ENCODE measurements around the gene ANGPTL5. TPM values are rescaled to one million over a fixed set of nuclear protein-coding genes. Genes with fewer than 3 reads are reported as not detected.

The ANGPTL5 gene
- polyA plus RNA-seq, 1 donor (not counting 4 experiments of a cell fraction or from before 2014, with no cell fraction given) = 0.03 TPM

- no peak overlapping the region for H3K4me3 ChIP-seq (ENCODE audit: control insufficient read depth in 2 of 3, extremely low read depth in 1 of 3, insufficient read depth in 2 of 3, low read depth in 1 of 3, low read length in 3 of 3)
- no peak overlapping the region for H2AFZ ChIP-seq (ENCODE audit: control insufficient read depth, low read length)
- H3K9ac ChIP-seq (ENCODE audit: control insufficient read depth, extremely low read depth, insufficient read depth, low read length) = no peak overlapping the region
- H3K27ac ChIP-seq (ENCODE audit: control insufficient read depth, insufficient read depth, low read length) = no peak overlapping the region
- H3K4me1 ChIP-seq (ENCODE audit: control insufficient read depth, extremely low read depth, insufficient read depth, low read length) = peaks cover 8% of the 10 kb centered on the region
- H3K9me1 ChIP-seq (ENCODE audit: control insufficient read depth, extremely low read depth, insufficient read depth, low read length) = no peaks in the 10 kb centered on the region
- H3K9me3 ChIP-seq (ENCODE audit: control insufficient read depth, low read depth, low read length) = no peaks in the 10 kb centered on the region
- H4K20me1 ChIP-seq (ENCODE audit: control insufficient read depth, extremely low read depth, insufficient read depth, low read length) = no peaks in the 10 kb centered on the region
- TF ChIP-seq CTCF (optimal IDR thresholded peaks at IDR 0.05 in 1 of 3, IDR thresholded peaks at IDR 0.05 in 1 of 3, conservative IDR thresholded peaks at IDR 0.05 in 1 of 3; ENCODE audit: extremely low read depth in 1 of 3, insufficient read depth in 2 of 3, low read length in 3 of 3) (no peak), EZH2 (IDR thresholded peaks at IDR 0.05; ENCODE audit: low read length) (no peak)
- H3K4me2 ChIP-seq (ENCODE audit: control insufficient read depth, extremely low read depth, insufficient read depth, low read depth, low read length) = no peak overlapping the region
- DNase-seq (ENCODE audit: low read depth, low spot score) (no peak), FAIRE-seq (no peak)
- dilution Hi-C loops (cut with MboI; ENCODE audit: extremely low pct_ligation_motif_present, low sequenced_read_pairs) = no loop called here
- H3K27me3 ChIP-seq (ENCODE audit: control insufficient read depth, extremely low read depth, insufficient read depth, low read length) = no peaks in the 10 kb centered on the region
- no peaks in the 10 kb centered on the region for H3K79me2 ChIP-seq (ENCODE audit: control insufficient read depth, insufficient read depth, low read length)
- no peaks in the 10 kb centered on the region for H3K36me3 ChIP-seq (ENCODE audit: control insufficient read depth in 2 of 2, extremely low read depth in 1 of 2, insufficient read depth in 2 of 2, low read length in 2 of 2)
Observed at GRCh38 chr11:101866619-101867491, 49.5 kb downstream of the ANGPTL5 start.

GRCh38 chr11:101864098-101864497 lies 52.2 kb downstream of the ANGPTL5 start:
- no peaks in the 10 kb centered on the region for H3K36me3 ChIP-seq (ENCODE audit: control insufficient read depth in 2 of 2, extremely low read depth in 1 of 2, insufficient read depth in 2 of 2, low read length in 2 of 2)
- no peaks in the 10 kb centered on the region for H3K9me1 ChIP-seq (ENCODE audit: control insufficient read depth, extremely low read depth, insufficient read depth, low read length)
- H3K79me2 ChIP-seq (ENCODE audit: control insufficient read depth, insufficient read depth, low read length) = no peaks in the 10 kb centered on the region
- no peak overlapping the region for H2AFZ ChIP-seq (ENCODE audit: control insufficient read depth, low read length)
- no peaks in the 10 kb centered on the region for H4K20me1 ChIP-seq (ENCODE audit: control insufficient read depth, extremely low read depth, insufficient read depth, low read length)
- H3K27ac ChIP-seq (ENCODE audit: control insufficient read depth, insufficient read depth, low read length) = no peak overlapping the region
- FAIRE-seq = no peak
- H3K4me3 ChIP-seq (ENCODE audit: control insufficient read depth in 2 of 3, extremely low read depth in 1 of 3, insufficient read depth in 2 of 3, low read depth in 1 of 3, low read length in 3 of 3) = no peak overlapping the region
- no peak overlapping the region for H3K9ac ChIP-seq (ENCODE audit: control insufficient read depth, extremely low read depth, insufficient read depth, low read length)
- no peaks in the 10 kb centered on the region for H3K9me3 ChIP-seq (ENCODE audit: control insufficient read depth, low read depth, low read length)
- no peaks in the 10 kb centered on the region for H3K27me3 ChIP-seq (ENCODE audit: control insufficient read depth, extremely low read depth, insufficient read depth, low read length)
- TF ChIP-seq CTCF (optimal IDR thresholded peaks at IDR 0.05 in 1 of 3, IDR thresholded peaks at IDR 0.05 in 1 of 3, conservative IDR thresholded peaks at IDR 0.05 in 1 of 3; ENCODE audit: extremely low read depth in 1 of 3, insufficient read depth in 2 of 3, low read length in 3 of 3) = no peak
- no peak for TF ChIP-seq EZH2 (IDR thresholded peaks at IDR 0.05; ENCODE audit: low read length)
- H3K4me2 ChIP-seq (ENCODE audit: control insufficient read depth, extremely low read depth, insufficient read depth, low read depth, low read length) = no peak overlapping the region
- no peak for DNase-seq (ENCODE audit: low read depth, low spot score)
- peaks cover 8% of the 10 kb centered on the region for H3K4me1 ChIP-seq (ENCODE audit: control insufficient read depth, extremely low read depth, insufficient read depth, low read length)
- dilution Hi-C loops (cut with MboI; ENCODE audit: extremely low pct_ligation_motif_present, low sequenced_read_pairs) = no loop called here

All from keratinocyte (primary cell).